NCI-H526 treated with DMSO at 0.1 percent for 48 hours (cell line): ENCODE data around the gene DNMBP.

Experiments used
- DNase-seq: peaks from one replicate; lab custom pipeline; 2025; lab: John Stamatoyannopoulos, UW

Gene DNMBP

DNA sequence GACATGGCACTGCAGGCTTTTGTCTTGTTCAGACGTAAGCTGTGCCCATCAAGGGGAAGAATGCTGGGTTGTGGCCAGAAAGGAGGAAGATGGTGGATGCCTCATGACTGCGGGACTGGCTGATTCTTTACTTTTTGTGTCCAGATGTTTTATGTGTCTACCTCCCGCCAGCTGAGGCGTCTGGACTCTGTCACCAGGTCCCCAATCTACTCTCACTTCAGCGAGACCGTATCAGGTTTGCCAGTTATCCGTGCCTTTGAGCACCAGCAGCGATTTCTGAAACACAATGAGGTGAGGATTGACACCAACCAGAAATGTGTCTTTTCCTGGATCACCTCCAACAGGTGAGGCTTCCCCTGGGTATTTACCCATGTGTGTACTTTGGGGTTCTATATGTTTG lies 173.8 kb downstream of the DNMBP start:
- DNase-seq = no peak

DNA sequence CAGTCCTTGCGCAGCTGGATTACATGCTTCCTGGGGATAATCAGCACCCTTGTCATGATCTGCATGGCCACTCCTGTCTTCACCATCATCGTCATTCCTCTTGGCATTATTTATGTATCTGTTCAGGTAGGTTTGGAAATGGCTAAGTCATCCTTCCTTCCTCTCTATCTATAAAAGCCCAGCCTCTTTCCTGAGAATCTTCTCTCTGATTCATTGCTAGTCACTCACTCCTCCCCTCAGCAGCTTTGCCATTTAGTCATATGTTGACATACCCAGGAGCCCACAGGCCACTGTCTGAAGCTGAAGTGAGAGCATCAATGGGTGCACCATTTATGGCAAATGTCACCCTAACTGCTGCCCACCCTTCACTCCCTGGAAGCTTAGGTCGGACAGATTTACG lies 175.3 kb downstream of the DNMBP start:
- DNase-seq = no peak

GRCh38 chr10:99832439-99832838 lies 177.3 kb downstream of the DNMBP start:
- DNase-seq = no peak

GRCh38 chr10:99828464-99828863 lies 181.3 kb downstream of the DNMBP start:
- no peak for DNase-seq

DNA sequence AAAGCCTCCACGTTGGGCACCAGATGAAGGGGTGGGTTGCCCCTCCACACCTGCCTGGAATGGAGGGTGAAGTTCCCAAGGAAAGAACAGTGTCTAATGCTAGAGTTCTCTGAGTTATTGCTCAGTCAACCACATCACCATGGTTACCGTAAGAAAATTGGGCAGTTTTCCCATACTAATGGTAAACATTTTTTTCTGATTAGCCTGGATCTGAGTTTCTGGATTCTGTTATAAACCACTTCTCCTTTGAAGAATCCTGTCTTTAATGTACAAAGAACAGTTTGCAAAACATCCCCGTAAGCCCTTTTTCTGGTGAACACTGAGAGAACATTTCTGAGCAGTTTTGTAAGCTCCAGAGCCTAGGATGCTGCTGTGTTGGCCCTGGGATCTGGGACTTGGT lies 181.8 kb downstream of the DNMBP start:
- DNase-seq = no peak
